ENCODE measurements around the gene RIMS3.

Gene RIMS3

DNA sequence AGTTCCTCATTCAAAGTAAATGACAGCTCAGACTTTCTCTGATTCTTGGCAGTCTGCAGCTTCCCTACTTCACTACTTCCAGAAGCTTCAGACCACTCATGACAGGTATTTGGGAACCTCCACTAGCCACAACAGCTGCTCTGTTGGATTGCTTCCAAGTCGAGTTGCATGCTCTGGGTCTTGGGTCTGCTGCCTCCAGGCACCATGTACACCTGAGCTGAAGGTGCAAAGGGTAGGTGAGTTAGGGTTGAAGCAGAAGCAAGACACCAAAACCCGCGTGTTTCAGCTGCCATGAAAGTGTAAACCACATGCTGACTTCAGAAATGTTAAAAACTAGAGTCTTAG is 71.3 kb downstream of the RIMS3 start:
- TF ChIP-seq, protein P1, sequence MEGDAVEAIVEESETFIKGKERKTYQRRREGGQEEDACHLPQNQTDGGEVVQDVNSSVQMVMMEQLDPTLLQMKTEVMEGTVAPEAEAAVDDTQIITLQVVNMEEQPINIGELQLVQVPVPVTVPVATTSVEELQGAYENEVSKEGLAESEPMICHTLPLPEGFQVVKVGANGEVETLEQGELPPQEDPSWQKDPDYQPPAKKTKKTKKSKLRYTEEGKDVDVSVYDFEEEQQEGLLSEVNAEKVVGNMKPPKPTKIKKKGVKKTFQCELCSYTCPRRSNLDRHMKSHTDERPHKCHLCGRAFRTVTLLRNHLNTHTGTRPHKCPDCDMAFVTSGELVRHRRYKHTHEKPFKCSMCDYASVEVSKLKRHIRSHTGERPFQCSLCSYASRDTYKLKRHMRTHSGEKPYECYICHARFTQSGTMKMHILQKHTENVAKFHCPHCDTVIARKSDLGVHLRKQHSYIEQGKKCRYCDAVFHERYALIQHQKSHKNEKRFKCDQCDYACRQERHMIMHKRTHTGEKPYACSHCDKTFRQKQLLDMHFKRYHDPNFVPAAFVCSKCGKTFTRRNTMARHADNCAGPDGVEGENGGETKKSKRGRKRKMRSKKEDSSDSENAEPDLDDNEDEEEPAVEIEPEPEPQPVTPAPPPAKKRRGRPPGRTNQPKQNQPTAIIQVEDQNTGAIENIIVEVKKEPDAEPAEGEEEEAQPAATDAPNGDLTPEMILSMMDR (conservative IDR thresholded peaks at IDR 0.05; ENCODE audit: low read length), result no peak
- no peak for TF ChIP-seq EZH2phosphoT487 (IDR thresholded peaks at IDR 0.05; ENCODE audit: borderline replicate concordance)
- H3K36me3 ChIP-seq (ENCODE audit: insufficient read depth, low read length), result no peaks in the 10 kb centered on the region
- no peak overlapping the region for H3K4me2 ChIP-seq (ENCODE audit: low read depth, low read length, poor library complexity, severe bottlenecking)
- H3K9me2 ChIP-seq (replicated peaks; ENCODE audit: low read depth, low read length), result no peaks in the 10 kb centered on the region
- no peaks in the 10 kb centered on the region for H3K79me2 ChIP-seq (ENCODE audit: insufficient read depth, low read length)
- no peak overlapping the region for H3K4me3 ChIP-seq (ENCODE audit: low read length, poor library complexity, severe bottlenecking)
- H3K9me3 ChIP-seq (ENCODE audit: insufficient read depth, low read depth, low read length), result no peaks in the 10 kb centered on the region
- no peak overlapping the region for H2AFZ ChIP-seq (ENCODE audit: low read length)
- no peak overlapping the region for H3K9ac ChIP-seq (ENCODE audit: low read depth, low read length, poor library complexity, severe bottlenecking)
- no peaks in the 10 kb centered on the region for H3F3A ChIP-seq (ENCODE audit: low read depth)
- H3K27me3 ChIP-seq (ENCODE audit: insufficient read depth, low read length, poor library complexity, severe bottlenecking), result no peaks in the 10 kb centered on the region
- H4K20me1 ChIP-seq (ENCODE audit: insufficient read depth, low read length, poor library complexity, severe bottlenecking), result no peaks in the 10 kb centered on the region
- H3K4me1 ChIP-seq (ENCODE audit: insufficient read depth, low read length, poor library complexity, severe bottlenecking), result peaks cover 31% of the 10 kb centered on the region

DNA sequence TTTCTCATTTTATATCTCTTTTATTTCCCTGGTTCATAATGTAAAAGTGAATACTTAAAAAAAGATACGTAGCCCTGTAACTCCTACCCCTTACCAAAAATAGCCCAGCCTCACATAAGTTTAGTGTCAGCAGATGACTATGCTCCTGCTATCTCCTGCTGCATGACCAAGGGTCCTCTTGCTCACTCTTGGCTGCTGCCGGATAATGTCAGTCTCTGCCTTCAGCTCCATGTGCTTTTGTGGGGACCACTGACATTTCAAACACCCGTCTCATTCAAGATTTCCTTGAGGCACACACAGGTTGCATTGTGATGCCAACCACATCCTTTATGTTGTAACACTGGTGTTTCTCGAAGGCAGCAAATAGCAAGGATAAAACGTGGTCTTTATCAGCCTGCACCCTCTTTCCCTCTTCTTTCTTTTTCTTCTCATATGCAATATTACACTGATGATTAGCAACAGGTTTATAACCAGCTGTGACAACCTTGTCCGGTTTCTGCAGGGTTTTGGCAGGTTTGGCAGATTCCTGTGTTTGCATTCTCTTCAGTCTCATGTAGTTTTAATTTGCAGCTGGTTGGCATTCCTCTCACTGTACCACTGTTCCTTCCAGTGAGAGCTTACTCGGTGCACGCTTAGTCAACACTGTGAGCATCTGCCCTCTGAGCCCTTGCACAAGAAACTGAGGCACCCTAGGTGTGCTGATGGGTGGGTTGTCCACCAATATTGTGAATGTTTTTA is 71.9 kb downstream of the RIMS3 start:
- Histone ChIP-seq H2AFZ (ENCODE audit: low read length) (no peak overlapping the region), H3K9ac (ENCODE audit: low read depth, low read length, poor library complexity, severe bottlenecking) (no peak overlapping the region), H3K9me2 (replicated peaks; ENCODE audit: low read depth, low read length) (no peaks in the 10 kb centered on the region), H3F3A (ENCODE audit: low read depth) (no peaks in the 10 kb centered on the region), H3K27me3 (ENCODE audit: insufficient read depth, low read length, poor library complexity, severe bottlenecking) (no peaks in the 10 kb centered on the region), H3K79me2 (ENCODE audit: insufficient read depth, low read length) (no peaks in the 10 kb centered on the region), H3K9me3 (ENCODE audit: insufficient read depth, low read depth, low read length) (no peaks in the 10 kb centered on the region), H3K36me3 (ENCODE audit: insufficient read depth, low read length) (no peaks in the 10 kb centered on the region), H3K4me3 (ENCODE audit: low read length, poor library complexity, severe bottlenecking) (no peak overlapping the region), H4K20me1 (ENCODE audit: insufficient read depth, low read length, poor library complexity, severe bottlenecking) (no peaks in the 10 kb centered on the region), H3K4me2 (ENCODE audit: low read depth, low read length, poor library complexity, severe bottlenecking) (no peak overlapping the region), H3K4me1 (ENCODE audit: insufficient read depth, low read length, poor library complexity, severe bottlenecking) (peaks cover 31% of the 10 kb centered on the region)
- TF ChIP-seq, protein P1 (conservative IDR thresholded peaks at IDR 0.05; ENCODE audit: low read length), result no peak
- no peak for TF ChIP-seq EZH2phosphoT487 (IDR thresholded peaks at IDR 0.05; ENCODE audit: borderline replicate concordance)

DNA sequence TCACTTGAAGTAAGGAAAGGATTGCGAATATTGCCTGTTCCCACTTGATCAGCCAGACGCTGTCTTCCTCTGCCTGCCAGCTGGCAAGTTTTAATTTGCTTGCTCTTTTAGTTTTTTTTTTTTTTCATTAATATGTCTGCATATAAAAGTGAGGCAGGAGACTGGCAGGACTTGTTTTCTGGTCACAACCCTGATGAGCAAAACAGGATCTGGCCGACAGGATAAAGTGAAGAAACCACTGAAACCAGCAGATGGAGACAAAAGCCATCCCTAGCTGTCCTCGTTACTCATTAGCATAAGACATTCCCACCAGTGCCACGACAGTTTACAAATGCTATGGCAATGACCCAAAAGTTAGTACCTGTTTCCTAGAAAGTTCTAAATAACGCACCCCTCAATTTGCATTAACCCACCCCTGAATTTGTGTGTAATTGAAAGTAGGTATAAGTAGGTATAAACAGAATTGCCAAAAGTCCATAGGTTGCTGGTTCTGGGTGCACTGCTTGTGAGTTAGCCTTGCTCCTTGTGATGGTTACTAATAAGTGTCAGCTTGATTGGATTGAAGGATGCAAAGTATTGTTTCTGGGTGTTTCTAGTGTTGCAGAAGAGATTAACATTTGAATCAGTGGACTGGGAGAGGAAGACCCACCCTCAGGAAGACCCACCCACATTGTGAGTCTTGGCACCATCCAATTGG is 73.2 kb downstream of the RIMS3 start:
- H3K79me2 ChIP-seq (ENCODE audit: insufficient read depth, low read length), result no peaks in the 10 kb centered on the region
- no peak for TF ChIP-seq EZH2phosphoT487 (IDR thresholded peaks at IDR 0.05; ENCODE audit: borderline replicate concordance)
- TF ChIP-seq, protein P1 (conservative IDR thresholded peaks at IDR 0.05; ENCODE audit: low read length), result peak; percentile 76
- H3K4me2 ChIP-seq (ENCODE audit: low read depth, low read length, poor library complexity, severe bottlenecking), result peak overlapping the region; percentile 40
- H4K20me1 ChIP-seq (ENCODE audit: insufficient read depth, low read length, poor library complexity, severe bottlenecking), result no peaks in the 10 kb centered on the region
- no peaks in the 10 kb centered on the region for H3F3A ChIP-seq (ENCODE audit: low read depth)
- no peaks in the 10 kb centered on the region for H3K9me2 ChIP-seq (replicated peaks; ENCODE audit: low read depth, low read length)
- H2AFZ ChIP-seq (ENCODE audit: low read length), result peak overlapping the region; percentile 81
- H3K9me3 ChIP-seq (ENCODE audit: insufficient read depth, low read depth, low read length), result no peaks in the 10 kb centered on the region
- no peaks in the 10 kb centered on the region for H3K36me3 ChIP-seq (ENCODE audit: insufficient read depth, low read length)
- no peak overlapping the region for H3K9ac ChIP-seq (ENCODE audit: low read depth, low read length, poor library complexity, severe bottlenecking)
- H3K27me3 ChIP-seq (ENCODE audit: insufficient read depth, low read length, poor library complexity, severe bottlenecking), result no peaks in the 10 kb centered on the region
- peaks cover 31% of the 10 kb centered on the region for H3K4me1 ChIP-seq (ENCODE audit: insufficient read depth, low read length, poor library complexity, severe bottlenecking)
- no peak overlapping the region for H3K4me3 ChIP-seq (ENCODE audit: low read length, poor library complexity, severe bottlenecking)
